Measurements from ENCODE around the gene PLA2G2F. TPM values are rescaled to one million over a fixed set of nuclear protein-coding genes. Genes with fewer than 3 reads are reported as not detected.

Gene PLA2G2F
- total RNA-seq, 1 experiment from 2014 or later: not detected

GRCh38 chr1:20194224-20194623 is 55.1 kb downstream of the PLA2G2F start:
- no peaks in the 10 kb centered on the region; the same call in 1 of the 2 replicates for H3K27me3 ChIP-seq (ENCODE audit: control insufficient read depth, insufficient read depth, low read length)
- DNase-seq: no peak

GRCh38 chr1:20194757-20195461 is 55.8 kb downstream of the PLA2G2F start:
- DNase-seq: peak; percentile 74
- H3K27me3 ChIP-seq (ENCODE audit: control insufficient read depth, insufficient read depth, low read length): no peaks in the 10 kb centered on the region; the same call in 1 of the 2 replicates
- no peak overlapping the region for H3K4me3 ChIP-seq (ENCODE audit: insufficient read depth, low read depth, low read length)
- H3K36me3 ChIP-seq (replicated peaks; ENCODE audit: control insufficient read depth, insufficient read depth, low read length): no peaks in the 10 kb centered on the region

More at GRCh38 chr1:20194224-20194623, 55.1 kb downstream of the PLA2G2F start:
- Histone ChIP-seq H3K36me3 (replicated peaks; ENCODE audit: control insufficient read depth, insufficient read depth, low read length) (no peaks in the 10 kb centered on the region), H3K4me3 (ENCODE audit: insufficient read depth, low read depth, low read length) (no peak overlapping the region)

GRCh38 chr1:20195462-20195780 is 56.3 kb downstream of the PLA2G2F start:
- Histone ChIP-seq H3K4me3 (ENCODE audit: insufficient read depth, low read depth, low read length) (no peak overlapping the region), H3K36me3 (replicated peaks; ENCODE audit: control insufficient read depth, insufficient read depth, low read length) (no peaks in the 10 kb centered on the region), H3K27me3 (ENCODE audit: control insufficient read depth, insufficient read depth, low read length) (no peaks in the 10 kb centered on the region; the same call in 1 of the 2 replicates)
- DNase-seq: no peak

GRCh38 chr1:20197329-20197791 is 58.2 kb downstream of the PLA2G2F start:
- DNase-seq: no peak
- no peak overlapping the region for H3K4me3 ChIP-seq (ENCODE audit: insufficient read depth, low read depth, low read length)
- H3K27me3 ChIP-seq (ENCODE audit: control insufficient read depth, insufficient read depth, low read length): no peaks in the 10 kb centered on the region; the same call in 1 of the 2 replicates
- H3K36me3 ChIP-seq (replicated peaks; ENCODE audit: control insufficient read depth, insufficient read depth, low read length): no peaks in the 10 kb centered on the region

- no peak for DNase-seq
- Histone ChIP-seq H3K4me3 (ENCODE audit: insufficient read depth, low read depth, low read length) (no peak overlapping the region), H3K36me3 (replicated peaks; ENCODE audit: control insufficient read depth, insufficient read depth, low read length) (no peaks in the 10 kb centered on the region), H3K27me3 (ENCODE audit: control insufficient read depth, insufficient read depth, low read length) (no peaks in the 10 kb centered on the region; the same call in 1 of the 2 replicates)
Observed at GRCh38 chr1:20198296-20198695, 59.2 kb downstream of the PLA2G2F start.

DNA sequence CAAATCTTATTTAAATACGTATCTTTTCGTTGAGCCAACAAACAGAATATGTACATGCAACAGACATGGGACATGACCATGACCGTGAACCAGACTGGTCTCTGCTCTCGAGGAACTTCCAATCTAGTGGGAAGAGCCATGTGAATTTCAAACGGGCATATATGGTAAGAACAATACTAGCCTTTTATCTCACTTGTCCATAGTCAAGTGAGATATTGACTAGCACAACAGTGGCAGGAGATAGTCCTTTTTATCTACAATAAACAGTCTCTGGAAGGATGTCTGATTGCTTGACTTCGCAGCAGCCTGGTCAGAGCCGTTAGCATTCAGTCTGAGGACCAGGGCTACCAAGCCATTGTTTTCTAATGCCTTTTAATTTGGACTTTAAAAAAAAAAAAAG is 59.8 kb downstream of the PLA2G2F start:
- no peaks in the 10 kb centered on the region for H3K36me3 ChIP-seq (replicated peaks; ENCODE audit: control insufficient read depth, insufficient read depth, low read length)
- DNase-seq: no peak
- no peaks in the 10 kb centered on the region; the same call in 1 of the 2 replicates for H3K27me3 ChIP-seq (ENCODE audit: control insufficient read depth, insufficient read depth, low read length)
- no peak overlapping the region for H3K4me3 ChIP-seq (ENCODE audit: insufficient read depth, low read depth, low read length)

- H3K4me3 ChIP-seq (ENCODE audit: insufficient read depth, low read depth, low read length): no peak overlapping the region
- no peak for DNase-seq
- no peaks in the 10 kb centered on the region; the same call in 1 of the 2 replicates for H3K27me3 ChIP-seq (ENCODE audit: control insufficient read depth, insufficient read depth, low read length)
- H3K36me3 ChIP-seq (replicated peaks; ENCODE audit: control insufficient read depth, insufficient read depth, low read length): no peaks in the 10 kb centered on the region
Observed at GRCh38 chr1:20199403-20199802, 60.3 kb downstream of the PLA2G2F start.

- no peaks in the 10 kb centered on the region; the same call in 1 of the 2 replicates for H3K27me3 ChIP-seq (ENCODE audit: control insufficient read depth, insufficient read depth, low read length)
- H3K36me3 ChIP-seq (replicated peaks; ENCODE audit: control insufficient read depth, insufficient read depth, low read length): no peaks in the 10 kb centered on the region
- no peak overlapping the region for H3K4me3 ChIP-seq (ENCODE audit: insufficient read depth, low read depth, low read length)
- DNase-seq: no peak
Observed at GRCh38 chr1:20199840-20200239, 60.7 kb downstream of the PLA2G2F start.

Other genes starting within 250 kb of the PLA2G2F start
- gene PLA2G2E, start 215.7 kb upstream of the PLA2G2F start, total RNA-seq (2014; rRNA removed; shearing (Covaris generic)): not detected in 2 replicates
- 0.44 TPM in 1 of 2 replicates, not detected in the other for gene PLA2G2A, start 159.7 kb upstream of the PLA2G2F start, total RNA-seq (2014; rRNA removed; shearing (Covaris generic))
- gene PLA2G5, start 69.1 kb upstream of the PLA2G2F start, total RNA-seq (2014; rRNA removed; shearing (Covaris generic)): 0.69 and 0.92 TPM in 2 replicates
- gene PLA2G2D, start 19.8 kb upstream of the PLA2G2F start, total RNA-seq (2014; rRNA removed; shearing (Covaris generic)): not detected in 2 replicates
- 0.73 and 1.4 TPM in 2 replicates for gene UBXN10, start 46.8 kb downstream of the PLA2G2F start, total RNA-seq (2014; rRNA removed; shearing (Covaris generic))
- gene PLA2G2C, start 47.2 kb downstream of the PLA2G2F start, total RNA-seq (2014; rRNA removed; shearing (Covaris generic)): 0.04 TPM in 1 of 2 replicates, not detected in the other
- 0.10 and 0.26 TPM in 2 replicates for gene VWA5B1, start 151.6 kb downstream of the PLA2G2F start, total RNA-seq (2014; rRNA removed; shearing (Covaris generic))